Ureter (tissue), 1 donor: ENCODE measurements around the gene IFITM1. TPM values are rescaled to one million over a fixed set of nuclear protein-coding genes. Genes with fewer than 3 reads are reported as not detected.

Source experiments
- DNase-seq: peaks from one replicate; pipeline ENCODE4 v3.0.0-alpha.2; 2020; ENCODE audit warnings: low spot score
- total RNA-seq: library from RNA; stranded (reverse); gene quantifications from one replicate; pipeline ENCODE4 v1.2.4, GENCODE V29; 2023
- donor health status: DM: yes; HTN: yes; CAD: no.

The IFITM1 gene
- total RNA-seq, 1 donor from 2014 or later, result 150 TPM

DNA sequence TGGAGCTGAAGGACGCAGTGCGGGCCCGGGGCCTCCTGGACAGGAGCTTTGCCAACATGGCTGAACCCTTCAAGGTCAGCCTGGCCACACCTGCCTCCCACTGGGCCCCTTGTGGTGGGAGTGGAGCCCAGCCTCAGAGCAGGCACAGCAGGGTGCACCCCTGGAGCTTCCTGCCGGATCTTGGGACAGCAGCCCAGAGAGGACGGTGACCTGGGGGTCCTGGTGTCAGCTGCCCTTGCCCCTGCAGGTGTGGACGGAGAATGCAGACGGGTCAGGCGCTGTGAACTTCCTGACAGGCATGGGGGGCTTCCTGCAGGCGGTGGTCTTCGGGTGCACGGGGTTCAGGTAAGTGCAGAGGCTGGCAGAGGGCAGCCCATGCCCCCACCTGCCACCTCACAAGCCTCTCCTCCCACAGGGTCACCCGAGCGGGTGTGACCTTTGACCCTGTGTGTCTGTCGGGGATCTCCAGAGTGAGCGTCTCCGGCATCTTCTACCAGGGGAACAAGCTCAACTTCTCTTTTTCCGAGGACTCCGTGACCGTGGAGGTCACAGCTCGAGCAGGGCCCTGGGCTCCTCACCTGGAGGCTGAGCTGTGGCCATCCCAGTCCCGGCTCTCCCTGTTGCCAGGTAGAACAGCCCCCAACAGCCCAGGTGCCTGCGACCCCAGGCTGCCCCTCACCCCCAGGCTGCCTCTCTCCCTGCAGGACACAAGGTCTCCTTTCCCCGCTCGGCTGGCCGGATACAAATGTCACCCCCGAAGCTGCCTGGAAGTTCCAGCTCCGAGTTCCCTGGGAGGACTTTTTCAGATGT, 19.8 kb upstream of the IFITM1 start:
- no peak for DNase-seq

DNA sequence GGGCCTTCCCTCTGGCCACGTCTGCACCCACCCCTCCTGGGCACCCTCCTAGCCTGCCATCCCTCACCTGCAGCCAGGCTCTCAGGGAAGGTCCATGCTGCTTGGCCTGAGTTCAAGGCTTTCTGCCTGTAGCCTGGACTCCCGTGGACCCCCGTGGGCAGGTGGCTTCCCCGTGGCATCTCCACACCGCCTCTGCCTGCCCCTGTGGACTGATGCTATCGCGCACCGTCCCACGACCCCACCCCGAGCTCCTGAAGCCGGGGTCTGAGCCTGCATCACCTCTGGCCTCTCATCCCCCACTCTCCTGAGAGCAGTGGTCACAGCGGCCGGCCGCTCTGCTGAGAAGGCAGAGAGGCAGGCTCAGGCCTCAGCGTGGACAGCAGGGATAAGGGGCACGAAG, 19.1 kb upstream of the IFITM1 start:
- DNase-seq, result no peak

DNA sequence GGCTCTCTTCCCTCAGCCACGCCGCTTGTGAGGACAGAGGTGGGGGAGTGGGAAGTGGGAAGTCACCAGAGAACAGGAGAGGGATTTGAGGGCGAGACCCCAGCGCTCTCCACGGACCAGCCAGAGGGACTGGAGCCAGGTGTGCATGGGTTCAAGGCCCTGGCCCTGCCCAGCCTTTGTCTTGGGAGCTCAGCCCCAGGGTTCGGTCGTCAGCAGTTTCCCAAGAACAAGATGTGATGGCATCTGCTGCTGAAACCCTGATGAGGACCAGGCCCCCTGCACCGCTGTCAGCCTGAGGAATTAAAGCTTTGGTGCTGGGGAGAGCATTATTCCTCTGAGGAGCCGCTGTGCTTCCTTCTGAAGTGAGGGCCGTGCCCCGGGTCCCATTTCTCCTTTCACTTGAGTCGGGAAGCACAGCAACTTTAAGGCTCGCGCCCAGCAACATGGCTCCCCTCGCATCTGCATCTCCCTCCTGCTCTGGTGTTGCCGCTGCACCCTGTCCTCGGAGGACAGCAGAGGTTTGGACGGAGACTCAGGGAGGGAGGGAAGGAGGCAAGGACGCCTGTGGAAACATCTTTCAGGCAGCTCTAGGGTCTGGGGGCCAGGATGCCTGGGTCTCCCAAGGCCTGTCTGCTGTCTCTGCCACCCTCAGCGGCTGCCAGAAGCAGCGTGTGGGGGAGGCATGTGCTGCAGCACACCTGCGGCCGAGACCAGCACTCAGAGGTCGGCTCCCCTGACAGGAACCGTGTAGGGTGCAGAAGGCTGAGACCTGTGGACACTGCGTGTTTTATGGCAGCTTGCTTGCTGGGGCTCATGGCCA, 18.3 kb upstream of the IFITM1 start:
- DNase-seq, result no peak

DNA sequence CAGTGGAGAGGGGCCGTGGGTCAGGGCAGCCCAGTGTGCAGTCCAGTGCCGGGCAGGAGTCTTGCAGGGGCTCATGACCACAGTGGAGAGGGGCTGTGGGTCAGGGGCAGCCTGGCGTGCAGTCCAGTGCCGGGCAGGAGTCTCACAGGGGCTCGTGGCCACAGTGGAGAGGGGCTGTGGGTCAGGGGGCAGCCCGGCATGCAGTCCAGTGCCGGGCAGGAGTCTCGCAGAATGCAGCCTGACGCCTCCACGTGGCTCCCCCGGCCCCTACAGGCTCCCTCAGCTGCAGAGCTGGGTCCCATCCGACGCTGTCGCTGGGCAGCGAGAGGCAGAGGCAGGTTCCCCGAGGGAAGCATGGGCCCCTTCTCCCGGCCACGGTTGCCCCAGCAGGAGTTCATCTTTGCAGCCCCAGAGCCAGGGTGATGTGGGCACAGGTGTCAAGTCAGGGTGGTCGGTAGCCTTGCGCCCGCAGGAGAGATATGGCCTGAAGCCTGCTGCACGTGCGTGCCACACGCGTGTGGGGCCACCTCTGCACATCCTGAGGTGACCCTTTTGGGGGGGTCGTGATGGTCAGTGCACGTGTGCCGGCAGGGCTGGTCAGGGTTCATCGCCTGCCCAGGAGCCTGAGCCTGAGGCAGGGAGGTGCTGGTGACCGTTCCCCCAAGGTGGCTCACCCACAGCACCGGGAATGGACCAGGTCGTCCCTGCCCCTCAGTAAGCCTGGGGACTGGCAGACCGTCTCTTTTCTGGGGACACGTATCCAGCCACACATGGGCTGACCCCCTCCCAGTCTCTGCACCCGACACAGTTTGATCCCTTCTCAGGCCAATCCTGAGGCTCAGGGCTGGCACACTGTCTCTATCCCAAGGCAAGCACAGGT, 17.4 kb upstream of the IFITM1 start:
- no peak for DNase-seq

DNA sequence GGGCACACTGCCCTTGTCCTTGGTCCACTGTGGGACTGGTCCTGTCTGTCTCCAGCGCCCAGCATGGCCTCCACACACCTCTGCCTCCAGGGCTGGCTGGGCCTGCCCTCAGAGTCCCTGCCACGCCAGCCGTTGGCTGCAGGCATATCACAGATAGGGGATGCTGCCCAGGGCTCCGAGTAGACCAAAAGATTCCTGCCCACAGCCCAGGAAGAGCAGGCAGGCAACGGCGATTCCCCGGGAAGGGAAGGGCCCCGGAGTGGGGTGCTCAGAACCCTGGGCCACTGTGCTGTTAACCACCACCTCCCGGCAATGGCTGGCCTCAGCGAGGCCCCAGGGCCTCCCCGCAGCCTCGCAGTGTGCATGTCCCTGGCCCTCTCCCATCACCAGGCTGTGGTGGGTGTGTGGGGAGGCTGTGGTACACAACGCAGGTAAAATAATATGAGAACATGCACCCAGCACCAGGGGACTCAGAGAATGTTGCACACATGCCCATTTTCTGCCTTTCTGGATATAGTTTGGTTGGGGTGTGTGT, 16.7 kb upstream of the IFITM1 start:
- DNase-seq, result no peak

DNA sequence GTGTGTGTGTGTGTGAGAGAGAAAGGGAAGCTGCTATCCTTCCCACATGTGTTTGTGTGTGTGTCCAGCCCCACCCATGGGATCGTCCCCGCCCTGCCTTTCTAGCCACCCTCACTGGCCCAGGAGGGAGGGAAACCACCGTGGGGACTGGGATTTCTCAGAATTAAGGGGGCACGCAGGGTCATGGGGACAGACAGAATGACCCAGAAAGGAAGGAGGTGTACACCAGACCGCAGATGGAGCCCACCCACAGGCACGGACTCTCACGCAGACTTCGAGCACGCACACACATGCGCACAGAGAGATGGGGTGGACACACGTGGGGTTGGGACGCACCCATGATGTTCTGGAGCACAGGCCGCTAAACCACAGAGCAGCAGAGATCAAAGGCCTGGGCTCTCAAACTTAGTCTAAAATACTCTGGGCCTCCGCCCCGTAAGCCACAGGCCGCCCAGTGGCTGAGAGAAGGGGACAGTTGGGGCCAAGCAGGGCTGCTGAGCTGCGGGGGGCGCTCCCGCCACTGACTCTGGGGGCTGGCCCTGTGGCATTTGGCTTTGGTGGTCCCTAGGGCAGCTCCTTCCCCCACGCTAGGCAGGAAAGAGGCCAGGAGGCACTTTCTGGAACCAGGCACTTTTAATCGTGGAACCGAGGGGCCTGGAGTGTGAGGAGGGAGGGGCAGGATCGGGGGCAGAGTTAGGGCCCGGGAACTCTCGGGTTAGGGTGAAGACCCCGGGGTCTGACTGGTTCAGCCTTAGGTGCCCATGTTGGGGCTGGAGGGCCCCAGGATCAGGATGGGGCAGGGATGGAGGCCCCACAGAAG, 16.0 kb upstream of the IFITM1 start:
- no peak for DNase-seq

DNA sequence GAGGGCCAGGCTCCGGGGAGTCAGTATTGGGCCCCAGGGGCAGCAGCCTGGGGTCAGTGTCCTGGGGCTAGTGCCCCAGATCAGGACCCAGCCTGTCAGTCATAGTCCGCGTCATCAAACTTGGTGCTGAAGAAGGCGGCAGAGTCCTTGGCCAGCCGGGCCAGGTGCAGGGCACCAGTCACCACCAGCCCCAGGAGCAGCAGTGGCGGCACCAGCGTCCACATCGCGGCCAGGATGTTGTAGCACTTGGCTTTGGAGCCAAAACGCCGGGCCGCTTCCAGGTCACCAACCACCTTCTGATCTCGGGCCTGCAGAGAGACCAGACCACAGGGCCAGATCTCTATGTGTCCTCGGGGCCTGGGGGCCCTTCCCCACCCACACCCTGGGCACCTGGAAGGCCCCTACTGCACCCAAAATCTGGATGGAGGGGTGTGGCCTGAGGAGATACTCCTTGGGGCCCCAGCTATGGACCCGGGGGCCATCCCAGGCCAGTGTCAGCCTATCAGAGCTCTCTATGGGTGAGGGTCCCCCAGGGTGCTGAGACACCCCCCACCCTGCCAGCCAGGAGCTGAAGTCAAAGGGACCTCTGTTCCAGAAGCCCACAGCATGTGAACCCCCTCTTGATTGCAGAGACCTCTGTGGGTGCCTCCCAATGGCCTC, 15.3 kb upstream of the IFITM1 start:
- DNase-seq, result no peak

DNA sequence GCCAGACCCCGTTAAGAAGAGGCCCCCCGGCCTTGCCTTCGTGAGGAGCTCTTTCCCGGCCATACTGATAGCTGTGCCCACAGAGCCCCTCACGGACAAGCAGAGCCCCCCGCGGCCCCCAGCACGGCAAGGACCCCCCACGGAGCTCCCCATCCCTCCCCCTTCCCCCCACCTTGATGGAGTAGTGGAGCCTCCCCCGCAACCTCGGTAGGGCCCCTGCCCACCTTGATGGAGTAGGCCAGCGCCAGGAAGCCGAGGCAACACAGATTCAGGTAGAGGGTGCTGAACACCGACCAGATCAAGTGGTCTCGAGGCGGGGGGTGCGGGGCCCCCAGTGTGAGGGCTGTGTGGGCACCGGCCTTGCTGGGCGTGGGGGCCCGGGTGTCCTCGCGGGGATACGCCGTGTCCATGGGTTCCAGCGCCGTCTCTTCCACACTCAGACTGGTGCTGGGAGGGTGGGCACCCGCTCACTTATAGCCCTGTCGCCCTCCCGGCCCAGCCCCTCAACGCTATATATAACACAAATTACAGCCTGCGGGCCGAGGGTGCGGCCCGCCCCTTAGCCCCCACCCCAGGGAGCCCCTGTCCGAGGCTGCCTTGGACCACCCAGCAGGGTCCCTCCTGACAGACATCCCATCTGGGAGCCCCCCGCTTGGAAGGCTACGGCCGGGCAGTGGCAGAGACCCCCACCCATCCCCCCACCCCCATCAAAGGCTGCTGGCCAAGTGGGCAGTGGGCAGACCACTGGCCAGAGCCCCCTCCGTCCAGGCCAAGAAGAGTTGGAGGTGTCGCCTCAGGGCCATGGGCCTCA, 14.6 kb upstream of the IFITM1 start, which contains the start of gene IFITM5:
IFITM5 (minus strand) TSS at position 446 of the 811 bp plus-strand sequence; CDS start at position 410, 36 bp downstream.
- DNase-seq, result no peak

DNA sequence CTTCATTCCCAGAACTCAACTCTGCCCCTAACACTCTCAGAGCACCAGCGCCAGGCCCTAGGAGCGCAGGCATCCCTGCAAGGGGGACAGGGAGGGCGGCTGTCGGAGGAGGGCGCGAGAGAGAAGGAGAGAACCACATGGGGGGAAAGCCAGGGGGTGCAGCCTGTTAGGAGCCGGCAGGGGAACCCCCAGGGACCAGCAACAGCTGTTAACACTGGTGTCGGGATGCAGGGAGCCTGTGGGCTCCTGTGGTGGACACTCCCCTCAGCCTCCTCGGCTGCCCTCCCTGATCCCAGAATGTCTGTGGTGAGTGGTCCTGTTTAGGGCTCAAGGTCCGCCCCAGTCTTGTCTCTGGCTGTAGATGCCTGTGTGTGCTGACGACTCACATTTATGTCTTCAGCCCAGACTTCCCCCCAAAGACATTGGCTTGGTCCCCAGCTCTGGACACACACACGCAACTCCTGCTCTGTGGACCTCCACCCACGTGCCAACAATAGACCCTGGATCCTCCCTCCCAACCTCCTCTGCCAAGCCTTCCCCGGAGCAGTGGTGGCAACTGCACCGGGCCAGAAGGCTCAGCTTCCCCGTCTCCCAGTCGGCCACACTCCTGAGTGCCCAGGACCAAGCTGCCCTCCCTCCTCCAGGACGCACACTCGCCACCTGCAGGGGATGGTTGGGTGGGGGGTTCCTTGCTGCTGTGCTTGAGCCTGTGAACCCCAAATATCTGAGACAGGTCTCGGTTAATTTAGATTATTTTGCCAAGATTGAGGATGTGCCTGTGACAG, 13.7 kb upstream of the IFITM1 start:
- no peak for DNase-seq

DNA sequence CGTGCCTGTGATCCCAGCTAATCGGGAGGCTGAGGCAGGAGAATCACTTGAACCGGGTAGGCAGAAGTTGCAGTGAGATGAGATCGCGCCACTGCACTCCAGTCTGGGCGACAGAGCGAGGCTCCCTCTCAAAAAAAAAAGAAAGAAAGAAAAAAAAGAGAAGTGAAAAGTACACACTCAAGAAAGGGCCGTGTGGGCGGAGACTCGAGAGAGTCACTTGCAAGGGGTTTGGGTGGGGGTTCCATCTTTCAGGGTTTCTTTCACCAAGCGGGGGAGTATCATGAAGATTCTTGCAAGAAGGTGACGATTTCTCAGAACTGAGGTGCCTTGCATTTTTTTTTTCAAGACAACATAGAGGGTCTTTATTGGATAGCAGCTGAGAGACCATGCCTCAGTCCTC, 10.5 kb upstream of the IFITM1 start:
- DNase-seq, result no peak

DNA sequence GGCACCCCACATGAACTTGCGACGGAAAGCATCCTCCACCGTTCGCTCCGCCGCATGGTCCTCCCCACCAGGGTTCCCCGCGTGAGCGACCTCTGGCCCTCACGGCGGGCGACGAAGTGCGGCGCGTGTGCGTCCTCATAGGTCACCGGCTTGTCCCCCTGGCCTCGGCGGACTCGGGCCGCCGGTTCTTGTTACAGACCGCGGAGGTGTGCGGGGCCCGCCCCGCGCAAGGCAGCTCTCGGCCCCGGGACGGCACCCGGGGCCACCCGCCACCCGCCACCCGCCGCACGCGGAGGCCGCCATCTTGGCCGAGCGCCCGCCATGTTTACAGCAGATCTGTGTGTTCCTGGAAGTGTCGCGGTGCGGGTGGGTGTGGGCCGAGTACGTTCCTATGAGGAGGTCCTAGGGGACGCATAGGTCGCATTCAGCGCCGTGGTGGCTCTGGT, 9.8 kb upstream of the IFITM1 start:
- no peak for DNase-seq

DNA sequence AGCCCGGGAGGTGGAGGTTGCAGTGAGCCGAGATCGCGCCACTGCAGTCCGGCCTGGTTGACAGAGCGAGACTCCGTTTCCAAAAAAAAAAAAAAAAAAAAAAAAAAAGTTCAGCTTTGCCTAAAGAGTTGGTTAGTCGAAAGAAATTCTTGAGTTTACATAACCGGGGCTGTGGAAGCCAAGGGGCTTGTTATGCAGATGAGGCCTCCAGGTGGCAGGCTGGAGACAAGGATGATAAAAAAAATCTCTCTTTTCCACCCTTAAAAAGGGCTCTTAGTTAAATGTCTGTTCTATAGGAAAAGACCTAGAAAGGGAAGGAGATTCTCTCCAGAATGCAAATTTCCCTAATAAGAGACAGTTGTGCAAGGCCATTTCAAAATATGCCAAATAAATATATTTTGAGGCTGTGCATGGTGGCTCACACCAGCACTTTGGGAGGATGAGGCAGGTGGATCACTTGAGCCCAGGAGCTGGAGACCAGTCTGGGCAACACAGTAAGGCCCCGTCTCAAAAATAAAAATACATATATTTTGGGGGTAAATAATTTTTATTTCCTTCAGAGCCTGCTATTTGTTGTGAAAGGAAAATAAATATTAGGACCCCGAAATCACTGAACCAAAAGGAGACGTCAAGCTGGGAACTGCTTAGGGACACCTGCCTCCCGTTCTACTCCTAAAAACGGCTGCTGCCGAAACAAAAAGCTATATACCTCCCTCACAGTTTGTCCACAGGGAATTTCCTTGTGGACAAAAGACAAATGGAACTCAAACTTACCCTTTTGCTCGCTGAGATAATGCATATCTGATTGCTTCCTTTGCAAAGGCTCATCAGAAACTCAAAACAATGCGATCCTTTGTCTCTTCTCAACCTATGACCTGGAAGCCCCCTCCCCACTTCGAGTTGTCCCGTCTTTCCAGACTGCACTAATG, 8.7 kb upstream of the IFITM1 start:
- no peak for DNase-seq

DNA sequence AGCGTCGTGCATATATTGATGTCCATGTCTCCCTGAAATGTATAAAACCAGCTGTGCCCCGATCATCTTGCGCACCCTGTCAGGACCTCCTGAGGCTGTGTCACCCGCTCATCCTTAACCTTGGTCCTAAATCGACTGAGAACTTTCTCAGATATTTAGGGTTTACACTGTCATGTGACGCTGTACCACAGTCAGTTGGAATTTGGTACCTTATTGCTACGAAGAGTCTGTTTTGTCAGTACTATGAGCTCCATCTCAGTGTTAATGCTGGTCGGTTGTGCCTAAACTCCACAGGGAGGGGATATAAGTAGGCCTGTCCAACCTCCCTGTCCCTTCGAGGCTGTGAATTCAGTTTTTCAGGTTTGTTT, 8.0 kb upstream of the IFITM1 start:
- DNase-seq, result no peak

DNA sequence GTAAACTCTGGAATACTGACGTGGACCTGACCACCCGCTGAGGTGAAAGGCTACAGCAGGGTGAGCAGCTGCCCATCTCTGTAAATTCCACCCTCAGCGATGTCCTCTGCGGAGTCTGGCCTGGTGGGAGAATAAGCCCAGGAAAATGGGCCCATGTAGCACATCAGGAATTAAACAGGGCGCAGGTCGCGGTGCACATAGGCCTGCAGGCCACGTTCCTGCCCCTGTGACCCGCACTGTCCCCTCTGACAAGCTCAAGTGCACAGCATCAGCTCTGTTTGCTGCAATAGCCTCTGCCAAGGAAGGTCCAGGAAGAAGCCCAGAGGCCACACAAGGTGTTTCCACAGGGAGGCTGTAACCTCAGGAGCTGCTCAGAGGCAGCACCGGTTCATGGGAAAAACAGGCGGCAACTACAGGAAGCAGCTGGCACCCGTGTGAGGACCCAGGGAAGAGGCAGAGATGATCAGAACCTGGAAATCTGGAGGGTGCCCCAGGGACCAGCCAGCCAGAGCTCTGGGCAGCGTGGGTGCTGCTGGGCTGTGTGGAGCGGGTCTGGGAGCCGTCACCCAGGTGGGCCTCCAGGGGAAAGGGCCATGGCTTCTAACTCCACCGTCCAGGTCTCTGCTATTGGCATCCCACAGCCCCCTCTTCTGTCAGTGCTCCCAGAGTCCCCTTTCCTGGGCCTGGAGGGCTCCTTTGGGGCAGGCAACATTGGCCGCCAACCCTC, 7.0 kb upstream of the IFITM1 start:
- DNase-seq, result no peak

DNA sequence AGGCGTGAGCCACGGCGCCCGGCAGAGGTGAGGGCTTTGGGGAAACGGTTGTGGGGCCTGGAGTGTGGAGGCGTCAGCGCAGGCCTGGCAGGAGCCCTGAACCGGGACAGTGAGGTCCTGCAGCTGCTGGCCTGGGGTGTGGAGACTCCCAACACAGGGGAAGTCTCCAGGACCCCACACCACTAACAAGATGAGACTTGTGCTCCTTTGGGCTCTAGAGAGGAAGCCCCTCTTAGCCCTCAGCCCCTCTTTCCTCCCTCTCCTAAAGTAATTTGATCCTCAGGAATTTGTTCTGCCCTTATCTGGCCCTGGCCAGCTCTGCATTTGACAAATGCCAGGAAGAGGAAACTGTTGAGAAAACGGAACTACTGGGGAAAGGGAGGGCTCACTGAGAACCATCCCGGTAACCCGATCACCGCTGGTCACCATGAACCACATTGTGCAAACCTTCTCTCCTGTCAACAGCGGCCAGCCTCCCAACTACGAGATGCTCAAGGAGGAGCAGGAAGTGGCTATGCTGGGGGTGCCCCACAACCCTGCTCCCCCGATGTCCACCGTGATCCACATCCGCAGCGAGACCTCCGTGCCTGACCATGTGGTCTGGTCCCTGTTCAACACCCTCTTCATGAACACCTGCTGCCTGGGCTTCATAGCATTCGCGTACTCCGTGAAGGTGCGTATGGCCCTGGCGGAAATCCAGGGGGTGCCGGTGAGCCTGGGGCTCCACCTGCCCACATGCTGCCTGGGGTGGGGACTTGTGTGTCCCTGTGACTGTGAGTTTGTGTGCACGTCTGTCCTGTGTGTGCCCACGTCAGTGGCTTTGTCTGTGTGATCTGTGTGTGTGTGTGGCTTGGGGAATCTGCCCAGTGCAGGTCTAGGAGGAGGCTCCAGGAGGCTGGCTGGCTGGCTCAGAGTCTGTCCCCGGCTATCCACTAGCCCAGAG, 5.8 kb upstream of the IFITM1 start, which contains the start of gene IFITM2:
IFITM2 (plus strand) TSS at position 51 of the 943 bp plus-strand sequence; CDS start at position 428, 377 bp downstream.
- DNase-seq, result peak; percentile 85
